Occipital lobe (tissue), 2 donors: ENCODE measurements around the gene CILP2. TPM values are rescaled to one million over a fixed set of nuclear protein-coding genes. Genes with fewer than 3 reads are reported as not detected.

ENCODE experiments used
- DNase-seq: peaks from one replicate; lab custom pipeline; 2025; lab: John Stamatoyannopoulos, UW
- total RNA-seq: library from RNA; depleted of rRNA; stranded (reverse); fragments of >200 nt; gene quantifications from one replicate; pipeline ENCODE4 v1.2.3, GENCODE V29; 2014

The CILP2 gene
- total RNA-seq, 1 donor from 2014 or later = 0.62 TPM

DNA sequence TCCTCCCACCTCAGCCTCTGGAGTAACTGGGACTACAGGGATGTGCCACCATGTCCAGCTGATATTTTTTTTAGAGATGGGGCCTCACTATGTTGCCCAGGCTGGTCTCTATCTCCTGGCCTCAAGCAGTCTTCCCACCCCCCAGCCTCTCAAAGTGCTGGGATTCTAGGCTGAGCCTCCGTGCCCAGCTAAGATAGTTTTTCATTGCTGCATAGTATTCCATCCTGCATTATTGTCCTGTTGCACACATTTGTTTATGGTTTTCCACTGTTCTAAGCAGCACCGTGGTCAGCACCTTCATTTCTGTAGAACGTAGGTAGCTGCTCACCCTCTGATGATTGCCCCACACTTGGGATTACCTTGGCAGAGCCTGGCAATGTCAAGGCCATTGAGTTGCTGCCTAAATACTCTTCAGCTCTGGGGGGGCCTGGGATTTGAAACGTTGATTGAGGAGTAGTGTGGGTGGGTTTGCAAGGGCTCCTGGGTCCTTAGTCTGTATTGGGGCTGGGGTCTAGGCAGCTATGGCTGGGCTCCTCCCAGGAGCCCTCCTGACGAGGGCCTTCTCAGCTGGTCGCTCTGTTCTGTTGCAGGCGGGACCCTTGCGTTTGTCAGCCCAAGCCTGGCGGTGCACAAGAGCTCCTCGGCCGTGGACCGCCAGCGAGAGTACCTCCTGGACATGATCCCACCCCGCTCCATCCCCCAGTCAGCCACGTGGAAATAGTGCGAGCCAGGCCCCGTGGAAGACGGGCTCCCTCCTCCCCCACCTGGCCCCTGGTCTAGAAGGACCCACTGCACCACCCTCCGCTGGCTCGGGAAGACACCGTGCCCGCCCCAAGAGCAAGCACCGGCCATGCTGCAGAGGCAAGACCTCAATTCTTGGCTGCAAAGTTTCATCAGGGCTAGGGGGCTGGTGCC, 33.1 kb upstream of the CILP2 start:
- DNase-seq = no peak

DNA sequence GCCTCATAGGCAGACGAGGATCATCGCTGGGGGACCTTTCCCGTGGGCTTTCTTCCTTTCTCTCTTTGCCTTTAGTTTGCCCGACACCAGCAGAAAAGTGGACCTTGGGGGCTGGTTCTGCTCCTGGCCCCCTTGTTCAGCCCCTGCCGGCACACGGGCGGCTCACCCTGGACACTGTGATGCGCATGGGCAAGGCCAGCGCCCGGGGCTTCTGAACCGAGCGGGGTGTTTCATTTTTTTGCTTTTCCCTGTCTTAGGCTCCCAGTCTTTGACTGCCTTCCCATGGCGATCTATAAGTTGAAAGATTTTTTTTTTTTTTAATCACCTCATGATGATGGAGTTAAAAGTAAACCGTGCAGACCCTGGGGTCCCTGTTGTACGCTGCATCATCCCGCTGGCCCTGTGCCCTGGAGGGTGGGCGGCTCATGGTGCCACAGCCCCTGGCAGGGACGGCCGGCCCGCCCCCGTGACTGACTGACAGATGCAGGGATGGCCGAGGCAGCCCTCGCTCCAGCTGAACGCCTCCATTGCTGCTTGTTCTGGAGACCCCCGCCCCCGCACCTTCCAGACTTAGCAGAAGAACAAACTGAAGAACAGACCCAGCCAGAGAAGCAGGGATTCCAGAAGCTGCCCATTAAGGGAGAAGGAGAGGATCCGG, 32.3 kb upstream of the CILP2 start:
- DNase-seq = no peak

DNA sequence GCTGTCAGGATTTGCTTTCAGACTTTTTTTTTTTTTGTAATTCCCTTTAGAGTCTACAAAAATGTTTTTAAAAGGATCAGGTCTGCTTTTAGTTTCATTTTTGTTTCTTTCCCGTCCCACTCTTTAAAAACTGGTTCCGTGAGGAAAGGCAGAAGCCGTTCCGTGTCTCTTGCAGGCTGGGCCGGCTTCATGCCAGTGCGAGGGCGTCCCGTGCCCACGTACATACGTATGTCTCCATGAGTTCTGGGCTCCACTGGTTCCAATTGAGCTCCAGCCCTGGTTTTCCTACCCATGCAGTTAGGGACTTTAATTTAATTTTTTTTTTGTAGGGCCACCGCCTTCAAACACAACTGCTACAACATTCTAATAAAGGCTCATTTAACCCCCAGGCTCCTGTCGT, 31.5 kb upstream of the CILP2 start:
- peak; percentile 35 for DNase-seq

DNA sequence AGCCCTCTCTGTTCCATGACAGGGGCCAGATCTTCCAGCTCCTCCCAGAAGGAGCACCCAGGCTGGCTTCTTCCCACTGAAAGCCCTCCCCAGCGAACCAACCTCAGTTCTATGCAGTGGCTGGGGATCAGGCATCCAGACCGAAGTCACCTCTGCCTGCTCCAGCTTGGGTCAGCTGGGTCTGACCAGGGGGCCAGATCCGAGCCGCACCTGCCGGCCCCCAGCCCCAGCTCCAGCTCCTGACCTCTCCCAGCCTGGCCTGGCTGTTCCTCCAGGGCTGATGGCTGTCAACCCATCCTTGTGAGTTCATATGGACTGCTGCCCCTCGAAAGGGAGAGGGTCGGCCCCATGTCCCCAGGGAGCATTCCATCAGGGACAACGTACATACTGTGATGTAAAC, 30.7 kb upstream of the CILP2 start:
- no peak for DNase-seq

DNA sequence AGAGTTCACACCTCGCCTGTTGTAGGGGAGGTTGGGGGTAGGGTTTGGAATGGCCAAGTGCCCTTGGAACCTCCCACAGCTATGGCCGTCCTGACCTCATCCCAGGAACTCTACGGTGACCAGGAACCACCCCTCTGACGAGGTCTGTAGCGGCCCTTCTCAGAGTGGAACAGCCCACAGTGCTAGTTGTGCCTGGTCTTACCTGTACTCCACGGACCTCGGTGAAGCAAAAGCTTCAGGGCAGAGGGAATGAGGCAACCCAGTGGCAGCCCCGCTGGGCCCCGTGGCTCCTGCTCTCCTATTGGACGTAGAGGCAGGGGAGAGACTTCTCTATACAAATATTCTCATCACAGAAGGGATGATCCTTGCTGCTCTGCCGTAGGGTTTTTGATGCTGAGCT, 29.8 kb upstream of the CILP2 start:
- DNase-seq = no peak

DNA sequence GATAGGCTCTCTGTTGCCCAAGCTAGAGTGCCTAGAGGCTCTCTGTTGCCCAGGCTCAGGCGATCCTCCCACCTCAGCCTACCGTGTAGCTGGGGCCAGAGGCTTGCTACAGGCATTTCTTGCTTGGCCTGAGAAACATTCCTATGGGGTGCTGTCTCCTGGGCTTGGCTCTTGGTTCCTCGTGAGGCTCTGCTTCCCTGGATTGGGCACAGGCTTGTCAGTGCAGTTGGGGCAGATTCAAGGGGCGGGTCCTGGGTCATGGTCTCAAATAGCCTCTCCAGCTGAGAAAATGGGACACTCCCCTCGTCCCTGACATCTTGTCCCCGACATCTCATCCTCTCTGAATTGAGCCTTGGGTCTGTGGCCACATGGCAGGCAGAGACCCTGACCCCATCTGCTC, 27.6 kb upstream of the CILP2 start:
- no peak for DNase-seq

DNA sequence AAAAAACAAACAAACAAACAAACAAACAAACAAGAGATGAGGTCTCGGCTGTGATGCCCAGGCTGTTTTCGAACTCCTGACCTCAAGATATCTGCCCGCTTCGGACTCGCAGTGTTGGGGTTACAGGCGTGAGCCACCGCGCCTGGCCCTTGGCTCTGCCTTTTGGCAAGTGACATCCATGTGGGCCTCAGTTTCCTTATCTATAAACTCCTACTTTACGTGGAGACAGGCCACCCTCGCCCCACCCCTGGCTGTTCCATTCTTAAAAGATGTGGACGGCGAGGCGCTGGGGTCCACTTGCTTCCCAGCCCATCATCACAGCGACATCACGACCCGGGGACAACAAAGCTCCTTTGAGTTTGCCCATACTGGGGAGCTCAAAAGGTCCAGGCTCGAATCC, 24.4 kb upstream of the CILP2 start:
- DNase-seq = no peak

DNA sequence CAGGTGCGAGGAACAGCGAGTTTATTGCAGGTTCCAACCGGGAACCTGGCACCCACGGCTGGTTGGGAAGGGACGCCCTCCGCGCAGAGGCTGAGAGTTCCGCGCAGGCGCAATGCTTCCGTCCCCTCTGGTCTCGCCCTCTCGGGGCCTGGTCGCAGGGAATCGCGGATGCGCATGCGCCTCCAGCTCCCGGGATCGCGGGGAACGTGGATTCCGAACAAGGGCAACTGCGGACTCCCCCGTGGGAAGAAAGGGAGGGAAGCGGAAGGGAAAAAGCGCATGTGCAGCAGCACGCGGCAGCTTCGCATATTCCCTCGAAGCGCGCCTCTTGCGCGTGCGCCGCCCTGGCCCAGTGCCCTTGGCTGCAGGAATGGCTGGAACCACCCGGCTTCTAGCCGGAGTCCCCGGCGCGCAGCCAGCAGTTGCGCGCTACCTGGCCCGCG, 23.8 kb upstream of the CILP2 start:
- peak; percentile 32 for DNase-seq

DNA sequence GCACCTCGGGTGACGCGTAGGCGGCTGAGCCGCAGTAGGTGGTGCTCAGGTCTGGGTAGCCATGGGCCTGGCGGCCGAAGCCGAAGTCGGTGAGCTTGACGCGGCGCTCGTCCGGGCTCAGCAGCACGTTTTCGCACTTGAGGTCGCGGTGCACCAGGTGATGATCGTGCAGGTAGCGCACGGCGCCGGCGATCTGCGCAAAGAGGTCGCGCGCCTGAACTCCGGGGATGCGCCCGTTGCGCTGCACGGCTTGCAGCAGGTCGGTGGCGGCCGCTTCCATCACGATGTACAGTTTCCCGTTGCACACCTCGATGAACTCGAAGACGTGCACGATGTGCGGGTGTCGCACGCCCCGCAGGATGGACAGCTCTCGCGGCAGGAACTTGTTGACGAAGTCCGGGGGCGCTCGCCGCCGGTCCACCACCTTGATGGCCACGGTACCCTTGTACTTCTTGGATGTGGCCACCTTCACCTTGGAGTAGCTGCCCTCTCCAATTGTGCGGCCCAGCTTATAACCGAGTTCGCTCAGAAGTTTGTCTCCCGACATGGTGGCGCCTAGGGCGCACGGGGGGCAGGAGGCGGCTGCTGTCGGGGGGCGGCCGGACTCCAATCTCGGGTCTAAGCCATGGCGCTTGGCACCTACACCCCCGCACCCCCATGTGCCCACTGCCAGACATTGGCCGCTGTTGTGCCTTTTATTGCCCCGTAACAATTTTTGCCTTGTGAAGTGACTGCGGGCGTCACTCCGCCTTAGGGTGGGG, 23.0 kb upstream of the CILP2 start, which contains the start of gene TSSK6:
TSS of gene TSSK6 (minus strand) at position 668 of the 761 bp plus-strand sequence. CDS start at position 547, 121 bp downstream.
- DNase-seq = no peak

DNA sequence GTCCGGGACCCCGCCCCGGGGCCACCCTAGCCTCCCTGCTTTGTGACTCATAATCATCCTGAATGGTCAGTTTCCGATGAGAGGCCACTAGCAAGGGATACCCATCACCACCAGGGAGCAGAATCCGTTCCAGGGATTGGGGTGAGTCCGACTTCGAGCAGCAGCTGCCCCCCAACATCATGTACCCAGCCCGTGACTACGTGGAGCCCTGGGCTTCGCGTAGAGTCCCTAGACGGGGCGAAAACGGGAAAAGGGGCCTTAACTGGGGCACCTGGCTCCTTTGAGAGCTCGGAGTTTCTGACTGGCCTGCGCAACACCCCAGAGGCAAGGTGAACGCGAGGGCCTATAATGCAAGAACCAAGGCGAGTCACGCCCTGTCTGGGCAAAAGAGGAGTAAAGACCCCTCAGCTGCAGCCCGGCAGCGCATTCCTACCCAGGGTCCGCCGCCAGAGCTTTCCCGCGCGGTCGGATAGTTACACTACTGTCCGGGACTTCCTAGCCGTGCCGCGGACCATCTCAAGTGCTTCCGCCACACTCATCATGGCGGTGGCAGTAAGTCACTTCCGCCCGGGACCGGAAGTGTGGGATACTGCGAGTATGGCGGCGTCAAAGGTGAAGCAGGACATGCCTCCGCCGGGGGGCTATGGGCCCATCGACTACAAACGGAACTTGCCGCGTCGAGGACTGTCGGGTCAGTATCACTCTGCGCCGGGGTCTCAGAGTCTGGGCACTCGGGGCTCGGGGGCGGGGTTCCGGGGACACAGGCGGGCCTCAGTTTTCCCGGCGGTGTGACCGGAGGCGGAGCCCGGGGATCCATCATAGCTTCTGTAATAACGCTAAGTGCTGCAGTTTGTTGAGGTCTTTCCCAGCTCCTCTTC, 22.2 kb upstream of the CILP2 start, which contains the start of gene NDUFA13:
TSS of gene NDUFA13 (plus strand) at position 584 of the 878 bp plus-strand sequence. CDS start at position 598, 14 bp downstream.
- peak; percentile 87 for DNase-seq

DNA sequence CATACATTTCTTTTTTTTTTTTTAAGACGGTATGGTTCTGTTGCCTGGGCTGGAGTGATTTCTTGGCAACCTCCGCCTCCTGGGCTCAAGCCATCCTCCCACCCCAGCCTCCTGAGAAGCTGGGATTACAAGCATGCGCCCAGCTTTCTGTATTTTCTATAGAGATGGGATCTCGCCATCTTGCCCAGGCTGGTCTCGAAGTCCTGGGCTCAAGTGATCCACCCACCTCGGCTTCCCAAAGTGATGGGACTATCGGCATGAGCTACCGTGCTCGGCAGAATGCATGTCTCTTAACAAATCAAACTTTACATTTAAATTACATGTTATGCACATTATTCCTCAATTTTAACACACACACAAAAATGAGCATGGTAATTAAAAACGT, 20.8 kb upstream of the CILP2 start:
- DNase-seq = no peak

DNA sequence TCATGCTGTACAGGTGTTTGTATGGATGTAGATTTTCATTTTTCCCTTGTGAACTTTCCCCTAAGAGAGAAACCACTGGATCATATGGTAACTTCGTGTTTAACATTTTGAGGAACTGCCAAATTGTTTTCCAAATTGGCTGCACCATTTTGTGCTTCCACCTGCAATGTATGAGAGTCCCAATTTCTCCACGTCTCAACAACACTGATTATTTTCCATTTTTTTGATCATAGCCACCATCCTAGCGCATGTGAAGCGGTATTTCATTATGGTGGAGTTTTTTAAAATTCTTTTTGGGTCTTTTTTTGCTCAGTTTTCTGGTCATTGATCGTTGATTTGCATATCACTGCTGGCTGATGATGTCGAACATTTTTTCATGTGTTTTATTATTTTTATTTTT, 17.1 kb upstream of the CILP2 start:
- DNase-seq = no peak

DNA sequence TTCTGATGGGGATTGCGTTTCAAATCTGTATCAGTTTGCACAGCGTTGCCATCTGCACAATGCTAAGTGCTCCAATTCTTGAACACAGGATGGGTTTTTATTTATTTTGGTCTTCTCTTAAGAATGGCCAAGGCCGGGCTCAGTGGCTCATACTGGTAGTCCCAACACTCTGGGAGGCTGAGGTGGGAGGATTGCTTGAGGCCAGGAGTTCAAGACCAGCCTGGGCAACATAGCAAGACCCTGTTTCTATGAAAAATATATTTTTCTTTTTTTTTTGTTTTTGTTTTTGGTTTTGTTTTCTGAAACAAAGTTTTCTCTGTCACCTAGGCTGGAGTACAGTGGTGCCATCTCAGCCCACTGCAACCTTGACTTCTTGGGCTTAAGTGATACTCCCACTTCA, 14.9 kb upstream of the CILP2 start:
- no peak for DNase-seq

DNA sequence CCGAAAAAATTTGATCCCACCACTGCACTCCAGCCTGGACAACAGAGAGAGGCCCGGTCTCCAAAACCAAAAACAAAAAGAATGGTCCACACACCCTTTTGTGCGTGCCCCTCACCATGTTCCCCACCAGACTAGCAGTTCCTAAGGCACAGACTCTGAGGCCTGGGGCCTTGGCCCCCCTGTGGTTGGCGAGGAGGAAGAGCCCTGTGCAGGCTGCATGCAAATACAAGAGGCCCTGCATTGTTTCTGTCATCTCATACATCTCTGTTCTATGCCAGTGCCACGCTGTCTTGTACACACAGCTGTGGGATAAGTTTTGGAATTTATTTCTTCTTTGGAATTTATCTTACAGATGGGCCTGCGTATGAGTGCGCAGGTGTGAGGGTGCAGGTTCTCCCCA, 14.0 kb upstream of the CILP2 start:
- DNase-seq = no peak

DNA sequence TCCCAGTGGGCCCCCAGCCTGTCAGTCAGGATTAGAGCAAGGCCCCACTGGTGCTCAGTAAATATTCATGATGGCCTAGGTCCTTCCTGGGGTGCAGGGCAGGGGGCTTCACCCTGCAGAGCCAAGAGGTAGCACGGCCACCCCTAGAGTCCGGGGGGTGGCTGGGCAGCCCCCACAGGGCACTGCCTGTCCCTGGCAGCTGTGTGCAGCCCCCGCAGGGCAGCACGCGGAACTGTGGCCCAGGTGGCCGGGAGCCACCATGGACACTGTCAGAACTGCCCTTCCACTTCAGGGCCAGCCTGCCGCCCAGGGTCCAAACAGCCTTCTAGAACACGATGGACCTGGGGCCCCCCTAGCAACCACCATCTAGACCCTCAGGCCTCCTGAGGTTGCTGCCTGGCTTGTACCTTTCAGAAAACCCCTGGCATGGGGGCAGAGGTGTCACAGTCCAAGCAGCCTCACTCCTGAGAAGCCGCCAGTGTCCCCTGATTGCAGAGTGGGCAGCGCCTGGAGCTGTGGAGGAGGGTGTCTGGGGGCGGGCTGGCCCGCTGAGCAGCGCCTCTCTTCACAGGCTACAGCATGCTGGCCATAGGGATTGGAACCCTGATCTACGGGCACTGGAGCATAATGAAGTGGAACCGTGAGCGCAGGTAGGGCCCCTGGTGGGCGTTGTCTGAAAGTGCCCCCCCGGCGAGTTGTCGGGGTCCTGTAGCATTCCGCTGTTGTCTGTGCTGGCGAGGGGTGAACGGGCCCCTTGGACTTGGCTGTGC, 12.3 kb upstream of the CILP2 start:
- no peak for DNase-seq

DNA sequence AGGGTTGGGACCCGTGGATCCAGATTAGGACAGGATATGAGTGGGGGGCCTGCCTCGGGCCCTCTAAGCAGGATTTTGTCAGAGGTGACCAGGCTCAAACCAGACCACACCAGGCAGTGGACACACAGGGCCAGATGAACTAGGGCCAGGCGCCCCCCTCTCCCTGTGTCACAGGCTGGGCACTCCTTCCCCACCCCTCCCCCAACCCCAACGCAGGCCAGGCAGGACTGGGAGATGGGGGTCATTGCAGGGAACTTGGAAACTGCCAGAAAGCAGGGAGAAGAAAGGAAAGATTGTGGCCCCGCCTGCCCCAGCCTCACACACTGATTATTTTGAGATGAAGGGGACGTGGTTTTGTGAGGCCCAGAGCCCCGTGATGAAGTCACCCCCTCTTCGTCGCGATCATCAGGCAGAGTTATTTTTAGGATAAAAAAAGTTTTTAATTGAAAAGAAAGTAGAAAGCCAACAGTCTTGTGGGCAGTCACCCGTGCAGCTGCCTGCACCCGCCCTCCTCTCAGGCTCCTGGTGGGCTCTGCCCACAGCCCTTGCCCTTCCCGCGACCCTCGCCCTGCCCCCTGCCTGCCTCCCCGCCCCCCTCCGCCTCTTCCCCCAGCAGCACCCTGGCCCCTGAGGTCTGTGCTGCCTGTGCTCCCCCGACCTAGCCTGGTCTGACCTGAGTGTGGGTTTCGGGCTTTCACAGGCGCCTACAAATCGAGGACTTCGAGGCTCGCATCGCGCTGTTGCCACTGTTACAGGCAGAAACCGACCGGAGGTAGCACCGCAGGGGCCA, 11.3 kb upstream of the CILP2 start:
- DNase-seq = no peak

DNA sequence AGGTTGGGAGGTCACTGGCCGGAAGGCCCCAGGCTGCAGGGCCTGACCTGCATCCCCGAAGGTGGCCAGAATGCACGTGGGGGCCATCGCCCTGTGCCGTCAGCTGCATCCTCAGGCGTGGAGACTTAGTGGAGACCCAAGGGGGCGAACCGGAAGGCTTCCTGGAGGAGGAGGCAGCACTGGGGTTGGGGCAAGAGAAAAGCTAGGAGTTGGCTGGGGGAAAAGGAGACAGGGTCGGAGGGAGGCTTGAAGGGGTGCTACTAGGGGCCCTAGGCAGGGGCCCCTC, 10.8 kb upstream of the CILP2 start:
- no peak for DNase-seq

DNA sequence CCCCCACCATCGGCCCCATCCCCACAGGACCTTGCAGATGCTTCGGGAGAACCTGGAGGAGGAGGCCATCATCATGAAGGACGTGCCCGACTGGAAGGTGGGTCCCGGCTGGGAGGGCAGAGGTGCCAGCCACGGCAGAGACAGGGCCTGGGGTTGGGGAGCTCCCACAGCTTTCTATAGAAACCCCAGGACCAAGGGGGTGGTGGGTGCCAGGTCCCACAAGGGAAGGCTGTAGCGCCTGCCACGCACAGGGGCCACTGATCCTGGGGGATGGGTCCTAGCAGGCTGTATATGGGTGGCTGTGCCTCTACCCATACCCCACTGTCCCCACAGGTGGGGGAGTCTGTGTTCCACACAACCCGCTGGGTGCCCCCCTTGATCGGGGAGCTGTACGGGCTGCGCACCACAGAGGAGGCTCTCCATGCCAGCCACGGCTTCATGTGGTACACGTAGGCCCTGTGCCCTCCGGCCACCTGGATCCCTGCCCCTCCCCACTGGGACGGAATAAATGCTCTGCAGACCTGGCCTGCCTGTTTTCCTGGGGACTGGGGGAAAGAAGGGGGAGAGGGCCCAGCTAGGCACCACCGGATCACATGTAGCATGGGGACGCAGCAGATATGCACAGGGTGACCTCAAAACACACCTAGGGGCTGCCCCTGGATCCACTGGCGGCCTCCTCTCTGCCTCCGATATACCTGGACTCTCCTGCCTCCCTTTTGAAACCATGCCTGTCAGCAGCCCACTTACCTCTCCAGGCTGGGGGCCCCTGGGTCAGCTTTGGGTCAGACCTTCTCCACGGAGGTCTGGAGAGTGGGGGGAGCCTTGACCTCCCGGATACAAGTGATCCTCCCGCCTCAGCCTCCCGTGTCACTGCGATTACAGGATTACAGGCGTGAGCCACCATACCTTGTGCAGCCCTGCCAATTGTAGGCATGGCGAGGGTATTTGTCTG, 10.1 kb upstream of the CILP2 start:
- DNase-seq = no peak
